Adrenal gland (tissue), 12 donors: Measurements from ENCODE around the gene SMARCC1. TPM values are rescaled to one million over a fixed set of nuclear protein-coding genes. Genes with fewer than 3 reads are reported as not detected.
"Not testable (repeated sequence)": the region's sequence is repeated elsewhere in the genome, so short reads cannot be mapped to it uniquely, and the experiment has no call there.

Source experiments
- DNase-seq, 7 donors: peaks; one replicate each; pipeline ENCODE4 v3.0.0-alpha.2; 2019 to 2020
- H3K27ac ChIP-seq, 5 donors: fragments of 200-600 bp; sonication (generic) in 4 of 5; 1 replicate in 3 of 5; 2 replicates in 2 of 5; pipeline versions ENCODE4 v1.5.1 to v1.8.0; 2016 to 2020; ENCODE audit warnings: mild to moderate bottlenecking in 1 of 5
- H3K27me3 ChIP-seq: fragments of 200-600 bp; 2 replicates; pipeline ENCODE4 v1.8.0; 2021
- H3K36me3 ChIP-seq, 2 donors: fragments of 200-600 bp; replicated peaks in 1 of 2; 1 replicate in 1 of 2; 2 replicates in 1 of 2; pipeline versions ENCODE4 v1.5.1 to v1.8.0; 2018 to 2022
- H3K4me1 ChIP-seq, 2 donors: fragments of 200-600 bp; replicated peaks in 1 of 2; 1 replicate in 1 of 2; 2 replicates in 1 of 2; pipeline versions ENCODE4 v1.5.1 to v1.8.0; 2018 to 2021
- H3K4me3 ChIP-seq, 4 donors: fragments of 200-600 bp; sonication (generic) in 3 of 4; one replicate each; pipeline ENCODE4 v1.5.1; 2016 to 2018
- H3K9me3 ChIP-seq, 3 donors: fragments of 200-600 bp; sonication (generic) in 1 of 3; replicated peaks in 1 of 3; 1 replicate in 2 of 3; 2 replicates in 1 of 3; pipeline versions ENCODE4 v1.5.1 to v1.8.0; 2016 to 2021
- CTCF ChIP-seq, 6 experiments: fragments of 450-650 bp in 4 of 6; fragments of 200-600 bp in 2 of 6; sonication (generic) in 1 of 6; IDR thresholded peaks; 1 replicate in 5 of 6; 2 replicates in 1 of 6; pipeline versions ENCODE4 v1.5.1 to v1.8.0; 2016 to 2021; ENCODE audit warnings: antibody characterized with exemption in 6 of 6, mild to moderate bottlenecking in 2 of 6, moderate library complexity in 1 of 6
- POLR2A ChIP-seq, 2 donors: fragments of 450-650 bp; IDR thresholded peaks; one replicate each; pipeline ENCODE4 v1.6.1; 2017; ENCODE audit warnings: antibody characterized with exemption in 2 of 2, mild to moderate bottlenecking in 2 of 2, moderate library complexity in 1 of 2
- WGBS, 4 donors: extraction: QIAGEN DNeasy Blood & Tissue Kit in 2 of 4; methylation state at CpG; one replicate each; pipeline versions ENCODE4 v1.1.5 to v1.1.7; 2013 to 2017; 5-methylcytosine and 5-hydroxymethylcytosine counted together
- intact Hi-C, 2 donors: fragments of 100-400 bp; cut with DNase I; formaldehyde crosslinking; loops; one replicate each; pipeline versions ENCODE4 v1.14.1 to v1.15.0; 2022 to 2023
- polyA plus RNA-seq, 3 donors: library from polyadenylated mRNA; stranded (reverse); fragments of 200-250 nt in 2 of 3; fragments of 350-450 nt in 1 of 3; fragmentation: Illumina TruSeq in 1 of 3; extraction: RNeasy Lipid Tissue Mini Kit (QIAGEN cat#74804) in 1 of 3; gene quantifications; one replicate each; pipeline ENCODE4 v1.2.3, GENCODE V29; 2013 to 2014
- total RNA-seq, 9 donors: library from RNA; depleted of rRNA in 4 of 9; stranded (reverse); fragments of >200 nt in 4 of 9; fragments of 120-200 nt in 1 of 9; fragmentation: NEBNext Ultra II Directional in 1 of 9; extraction: Animal tissue kit (Norgen Biotek cat#: 25700) in 1 of 9; gene quantifications; one replicate each; pipeline versions ENCODE4 v1.1.0 to v1.2.4, GENCODE V29; 2013 to 2023
- donor health status: healthy with polysubstance abuse.
- donor health status: Bipolar disorder and iron deficiency.
- donor health status: DM: yes; HTN: yes; CAD: no.
- donor health status: DM: no; HTN: no; CAD: no.
- donor health status: DM: no; HTN: no; CAD: no.
- donor health status: DM: yes; HTN: yes; CAD: no.

SMARCC1 gene
- total and polyA plus RNA-seq, 12 donors = 5.5 to 47.4 (median 19.9) TPM

- no peak overlapping the region for H3K4me3 ChIP-seq
- DNase-seq = no peak
- intact Hi-C loops = no loop called here
- H3K4me1 ChIP-seq = no peaks in the 10 kb centered on the region
- no peaks in the 10 kb centered on the region for H3K36me3 ChIP-seq
- no peak for TF ChIP-seq POLR2A (IDR thresholded peaks at IDR 0.05)
- no peak for TF ChIP-seq CTCF (IDR thresholded peaks at IDR 0.05)
- WGBS, 4 donors = 91 to 98% (median 93%) methylated on average over 3 of the region's 3 CpGs
- H3K9me3 ChIP-seq = no peaks in the 10 kb centered on the region
- H3K27me3 ChIP-seq = no peaks in the 10 kb centered on the region
- H3K27ac ChIP-seq = no peak overlapping the region
Observed at GRCh38 chr3:47752716-47753115, 29.0 kb downstream of the SMARCC1 start.

GRCh38 chr3:47750811-47751354 is 30.8 kb downstream of the SMARCC1 start:
- WGBS, 4 donors = 91 to 97% (median 94%) methylated on average over 12 of the region's 12 CpGs
- H3K4me1 ChIP-seq, H3K36me3 ChIP-seq, H3K4me3 ChIP-seq, H3K9me3 ChIP-seq, H3K27ac ChIP-seq, H3K27me3 ChIP-seq, DNase-seq, intact Hi-C loops: not testable (repeated sequence)

GRCh38 chr3:47747558-47747957 is 34.1 kb downstream of the SMARCC1 start:
- TF ChIP-seq POLR2A (IDR thresholded peaks at IDR 0.05) (no peak), CTCF (IDR thresholded peaks at IDR 0.05) (no peak)
- no peaks in the 10 kb centered on the region for H3K27me3 ChIP-seq
- WGBS, 4 donors = 82 to 95% (median 92%) methylated on average over 3 of the region's 3 CpGs
- intact Hi-C loops = no loop called here
- H3K4me1 ChIP-seq = no peaks in the 10 kb centered on the region
- no peak for DNase-seq
- no peak overlapping the region for H3K27ac ChIP-seq
- H3K36me3 ChIP-seq = peaks cover 0 to 8% of the 10 kb centered on the region in 2 donors
- H3K4me3 ChIP-seq = no peak overlapping the region
- H3K9me3 ChIP-seq = no peaks in the 10 kb centered on the region

- peaks cover 0 to 8% of the 10 kb centered on the region in 2 donors for H3K36me3 ChIP-seq
- no peak overlapping the region for H3K4me3 ChIP-seq
- DNase-seq = no peak
- no peak overlapping the region for H3K27ac ChIP-seq
- no peaks in the 10 kb centered on the region for H3K4me1 ChIP-seq
- TF ChIP-seq POLR2A (IDR thresholded peaks at IDR 0.05) (no peak), CTCF (IDR thresholded peaks at IDR 0.05) (no peak)
- H3K27me3 ChIP-seq = no peaks in the 10 kb centered on the region
- WGBS, 4 donors = 94 to 97% (median 96%) methylated on average over 3 of the region's 3 CpGs
- H3K9me3 ChIP-seq = no peaks in the 10 kb centered on the region
- intact Hi-C loops = no loop called here
Observed at GRCh38 chr3:47746264-47746663, 35.4 kb downstream of the SMARCC1 start.

GRCh38 chr3:47743855-47744254 is 37.8 kb downstream of the SMARCC1 start:
- peaks cover 0 to 8% of the 10 kb centered on the region in 2 donors for H3K36me3 ChIP-seq
- no peak overlapping the region for H3K4me3 ChIP-seq
- no peaks in the 10 kb centered on the region for H3K9me3 ChIP-seq
- no peak overlapping the region for H3K27ac ChIP-seq
- DNase-seq = no peak
- no peaks in the 10 kb centered on the region for H3K27me3 ChIP-seq
- H3K4me1 ChIP-seq = no peaks in the 10 kb centered on the region
- WGBS, 4 donors = 95 to 99% (median 98%) methylated on average over 5 of the region's 5 CpGs
- TF ChIP-seq POLR2A (IDR thresholded peaks at IDR 0.05) = no peak
- TF ChIP-seq CTCF (IDR thresholded peaks at IDR 0.05) = no peak
- intact Hi-C loops = no loop called here

- H3K4me3 ChIP-seq, H3K4me1 ChIP-seq, H3K36me3 ChIP-seq, H3K9me3 ChIP-seq, DNase-seq, H3K27ac ChIP-seq, intact Hi-C loops, H3K27me3 ChIP-seq: not testable (repeated sequence)
- WGBS, 4 donors = 61 to 79% (median 64%) methylated on average over 6 of the region's 6 CpGs
Observed at GRCh38 chr3:47743352-47743751, 38.3 kb downstream of the SMARCC1 start.
